ENCODE results near the gene HIPK3.

Gene HIPK3

DNA sequence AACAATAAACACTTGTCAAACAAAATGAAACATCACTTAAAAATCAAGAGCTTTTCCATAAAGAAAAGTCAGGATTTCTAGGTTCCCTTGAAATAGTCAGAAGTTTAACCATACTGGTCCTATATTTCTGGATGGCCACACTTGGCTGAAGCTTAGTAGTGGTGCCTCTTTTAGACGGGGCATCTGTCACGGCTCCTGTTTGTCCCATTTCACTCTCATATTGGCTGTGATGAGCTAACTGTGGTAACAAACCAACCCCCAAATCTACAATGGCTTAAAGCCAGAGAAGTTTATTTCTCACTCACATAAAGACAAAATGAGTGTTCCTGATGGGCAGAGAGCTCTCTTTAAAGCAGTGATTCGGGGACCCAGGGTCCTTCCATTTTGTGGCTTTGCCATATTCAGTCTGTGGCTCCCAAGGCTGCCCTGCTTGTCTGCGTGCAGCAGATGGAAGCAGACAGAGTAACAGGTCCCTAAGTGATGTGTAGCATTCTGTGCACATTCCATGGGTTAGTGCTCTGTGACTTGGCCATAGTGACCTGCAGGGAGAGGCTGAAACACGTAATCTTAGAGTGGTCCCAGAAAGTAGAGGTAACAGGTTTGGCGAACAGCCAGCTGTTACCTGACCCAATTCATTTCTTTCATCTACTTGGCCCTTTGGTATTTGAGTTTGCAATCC, 137.4 kb downstream of the HIPK3 start:
- no peak for DNase-seq

- no peak for DNase-seq
Observed at GRCh38 chr11:33396361-33396760, 139.2 kb downstream of the HIPK3 start.

DNA sequence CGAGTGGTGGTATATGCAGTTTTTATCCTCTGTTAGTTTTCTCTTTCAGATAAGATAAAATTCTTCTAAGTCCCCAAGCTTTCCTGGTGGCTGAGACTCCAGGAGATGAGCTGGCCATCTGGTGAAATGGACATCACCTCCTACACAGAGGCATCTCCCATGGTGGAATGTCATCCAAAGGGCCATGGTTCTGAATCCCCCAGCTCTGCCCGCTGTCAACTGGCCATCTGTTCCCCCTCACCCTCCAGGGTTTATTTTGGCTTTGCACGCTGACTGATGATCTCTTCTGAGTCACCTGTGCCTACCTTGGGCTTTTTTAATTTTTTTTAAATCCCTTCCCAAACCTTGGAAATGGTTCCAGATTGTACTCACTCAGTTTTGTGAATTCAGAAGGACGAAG, 142.2 kb downstream of the HIPK3 start:
- no peak for DNase-seq

GRCh38 chr11:33402066-33402465, 144.9 kb downstream of the HIPK3 start:
- DNase-seq: no peak

- no peak for DNase-seq
Observed at GRCh38 chr11:33403344-33403743, 146.2 kb downstream of the HIPK3 start.

DNA sequence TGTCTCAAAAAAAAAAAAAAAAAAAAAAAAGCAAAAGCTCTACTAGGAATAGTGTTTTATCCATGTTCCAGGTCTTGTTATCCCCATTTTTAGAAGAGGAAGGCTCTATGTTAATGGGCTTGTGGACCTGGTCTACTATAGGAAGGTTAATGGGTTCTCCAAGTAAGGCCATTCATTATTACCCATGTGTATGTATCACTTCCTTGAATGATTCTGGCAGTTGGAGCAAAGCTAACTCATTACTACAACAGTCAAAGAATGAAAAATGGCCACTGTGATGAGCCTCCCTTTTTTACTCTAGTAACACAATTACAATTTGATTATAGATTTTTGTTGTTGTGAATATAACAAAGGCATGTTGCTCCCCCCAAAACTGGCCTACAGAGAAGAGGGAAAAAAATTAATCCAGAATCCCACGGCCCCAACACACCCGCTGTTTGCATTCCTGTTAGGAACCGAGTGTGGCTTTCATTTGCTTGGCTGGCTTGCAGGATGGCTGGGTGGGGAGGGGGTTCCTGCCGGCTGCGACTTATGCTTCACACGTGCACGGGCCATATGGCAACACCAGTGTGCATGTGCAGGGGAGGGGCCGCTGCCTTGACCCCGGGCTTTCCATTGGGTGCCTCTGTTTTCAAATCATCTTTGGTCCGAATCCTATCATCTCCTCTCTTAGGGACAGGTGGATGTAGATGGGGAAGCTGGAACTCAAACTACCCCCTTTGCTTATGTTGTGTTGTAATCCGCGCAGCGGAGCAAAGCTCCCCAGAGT, 148.8 kb downstream of the HIPK3 start:
- no peak for DNase-seq

Data from fibroblast of skin of right quadriceps (primary cell).